GM12801 (cell line): Measurements from ENCODE around the gene SORL1.

ENCODE experiments used
- TF ChIP-seq, protein P1 (sequence below): IDR thresholded peaks from one replicate; pipeline ENCODE4 v1.5.1; 2011; ENCODE audit warnings: control low read depth; ENCODE audit not compliant: insufficient read length; ENCODE audit errors: extremely low read depth

Gene SORL1

DNA sequence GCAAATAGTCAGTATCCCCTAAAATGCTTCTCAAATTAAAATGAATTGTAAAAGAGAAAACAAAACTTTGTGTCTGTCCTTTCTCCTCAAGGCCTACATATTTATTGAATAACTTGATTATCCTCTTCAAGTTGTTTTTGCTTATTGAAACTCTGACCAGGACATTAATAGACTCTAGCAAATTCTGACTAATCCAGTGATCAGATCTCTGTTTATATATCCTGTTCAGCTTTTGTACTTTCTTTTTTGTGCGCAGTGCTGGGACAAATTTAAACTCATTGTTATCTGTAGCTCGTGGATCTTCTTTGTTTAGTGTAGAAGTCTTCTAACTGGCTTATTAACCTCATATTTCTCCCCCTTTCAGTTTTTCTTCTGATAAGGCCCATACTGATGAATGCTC is 140.6 kb downstream of the SORL1 start:
- TF ChIP-seq, protein P1, sequence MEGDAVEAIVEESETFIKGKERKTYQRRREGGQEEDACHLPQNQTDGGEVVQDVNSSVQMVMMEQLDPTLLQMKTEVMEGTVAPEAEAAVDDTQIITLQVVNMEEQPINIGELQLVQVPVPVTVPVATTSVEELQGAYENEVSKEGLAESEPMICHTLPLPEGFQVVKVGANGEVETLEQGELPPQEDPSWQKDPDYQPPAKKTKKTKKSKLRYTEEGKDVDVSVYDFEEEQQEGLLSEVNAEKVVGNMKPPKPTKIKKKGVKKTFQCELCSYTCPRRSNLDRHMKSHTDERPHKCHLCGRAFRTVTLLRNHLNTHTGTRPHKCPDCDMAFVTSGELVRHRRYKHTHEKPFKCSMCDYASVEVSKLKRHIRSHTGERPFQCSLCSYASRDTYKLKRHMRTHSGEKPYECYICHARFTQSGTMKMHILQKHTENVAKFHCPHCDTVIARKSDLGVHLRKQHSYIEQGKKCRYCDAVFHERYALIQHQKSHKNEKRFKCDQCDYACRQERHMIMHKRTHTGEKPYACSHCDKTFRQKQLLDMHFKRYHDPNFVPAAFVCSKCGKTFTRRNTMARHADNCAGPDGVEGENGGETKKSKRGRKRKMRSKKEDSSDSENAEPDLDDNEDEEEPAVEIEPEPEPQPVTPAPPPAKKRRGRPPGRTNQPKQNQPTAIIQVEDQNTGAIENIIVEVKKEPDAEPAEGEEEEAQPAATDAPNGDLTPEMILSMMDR, result no peak

DNA sequence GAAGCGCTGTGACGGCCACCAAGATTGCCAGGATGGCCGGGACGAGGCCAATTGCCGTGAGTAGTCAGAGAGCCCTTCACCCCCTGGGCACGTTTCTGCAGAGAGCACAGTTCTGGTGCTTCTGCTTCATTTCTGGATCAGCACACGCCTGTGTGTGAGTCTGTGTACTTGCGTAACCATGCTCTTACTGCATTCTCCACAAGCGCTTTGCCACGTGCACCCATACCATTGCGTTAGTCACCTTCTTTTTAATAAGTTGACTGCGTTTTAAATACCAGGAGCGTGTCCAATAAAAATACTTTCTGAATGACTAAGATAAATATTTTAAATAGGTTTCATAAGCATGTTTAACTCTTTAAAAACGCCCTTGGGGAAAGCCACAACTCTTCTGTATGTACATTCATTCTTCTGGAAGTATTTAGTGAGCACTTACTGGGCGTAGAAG is 143.6 kb downstream of the SORL1 start:
- TF ChIP-seq, protein P1, result no peak

DNA sequence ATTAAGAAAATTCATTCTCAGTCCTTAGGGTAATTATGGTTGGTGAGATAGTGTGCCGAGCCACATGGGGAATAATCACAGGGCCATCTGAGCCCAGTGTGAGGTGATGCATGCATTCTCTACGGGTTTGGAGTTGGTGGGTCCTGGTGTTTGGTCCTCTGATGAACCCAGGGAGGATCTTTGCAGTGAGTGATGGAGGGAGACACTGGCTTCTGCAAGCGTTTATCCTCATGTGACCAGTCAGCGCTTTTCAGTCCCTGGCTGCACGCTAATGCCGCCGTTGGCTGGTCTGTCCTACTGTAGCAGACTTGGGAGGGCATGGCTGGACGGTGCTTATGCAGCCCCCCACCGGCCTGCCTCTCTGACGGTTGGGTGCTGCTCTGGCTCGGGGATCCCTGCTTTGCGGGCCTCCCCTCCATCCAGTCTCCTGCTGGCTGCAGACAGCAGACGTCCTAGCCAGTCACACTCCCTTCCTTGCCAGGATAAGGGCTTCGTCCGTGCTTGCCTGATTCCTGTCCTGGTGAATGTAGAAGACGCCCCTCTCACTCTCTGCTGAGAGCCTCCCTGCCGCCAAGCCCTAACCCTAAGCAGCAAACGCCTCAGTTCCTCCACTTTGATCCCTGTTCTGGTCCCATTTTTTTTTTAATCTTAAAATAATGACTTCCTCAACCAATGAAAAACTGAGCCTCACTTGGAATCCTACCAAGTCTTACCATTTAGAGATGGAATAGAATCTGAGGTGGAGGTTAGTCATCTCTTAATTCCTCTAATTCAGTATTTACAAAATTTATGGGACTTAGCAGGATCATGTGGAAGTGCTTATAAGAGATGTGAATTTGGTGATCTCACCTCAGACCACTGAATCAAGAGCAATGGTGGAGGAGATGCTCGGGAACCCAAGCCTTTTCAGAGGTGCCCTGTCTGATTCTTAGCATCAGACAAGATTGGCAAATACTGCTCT is 144.4 kb downstream of the SORL1 start:
- TF ChIP-seq, protein P1, result no peak

DNA sequence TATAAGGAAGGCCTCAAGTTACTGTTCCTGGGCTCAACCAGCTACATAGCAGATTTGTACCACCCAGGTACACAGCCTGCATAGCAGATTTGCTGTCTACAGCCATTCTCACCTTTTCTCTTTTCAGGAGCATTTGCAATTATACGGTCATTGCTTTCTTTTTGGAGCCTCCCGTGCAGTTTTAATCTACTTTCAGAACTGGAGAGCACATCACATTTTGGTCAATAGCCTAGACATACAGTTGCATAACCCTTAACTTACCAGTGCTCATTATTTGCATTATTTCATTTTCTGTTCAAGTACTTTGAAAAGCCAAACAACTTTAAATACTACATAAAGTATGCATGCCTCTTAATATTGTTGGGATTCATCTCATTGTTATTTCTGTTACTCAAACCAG is 151.2 kb downstream of the SORL1 start:
- TF ChIP-seq, protein P1, result no peak

DNA sequence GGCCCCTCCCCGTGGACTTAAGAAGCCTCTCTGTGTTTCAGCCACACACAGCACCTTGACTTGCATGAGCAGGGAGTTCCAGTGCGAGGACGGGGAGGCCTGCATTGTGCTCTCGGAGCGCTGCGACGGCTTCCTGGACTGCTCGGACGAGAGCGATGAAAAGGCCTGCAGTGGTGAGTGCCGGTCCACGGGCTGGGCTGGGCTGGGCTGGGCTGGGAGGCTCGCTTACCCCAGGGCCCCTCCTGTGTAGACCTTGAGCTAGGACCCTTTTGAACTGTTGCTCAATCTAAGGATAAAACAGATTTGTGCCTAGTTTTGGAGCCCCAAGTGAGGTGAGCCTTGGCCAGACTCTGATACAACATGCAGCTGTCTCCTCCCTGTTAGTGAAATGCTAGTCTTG is 152.0 kb downstream of the SORL1 start:
- TF ChIP-seq, protein P1, result no peak

DNA sequence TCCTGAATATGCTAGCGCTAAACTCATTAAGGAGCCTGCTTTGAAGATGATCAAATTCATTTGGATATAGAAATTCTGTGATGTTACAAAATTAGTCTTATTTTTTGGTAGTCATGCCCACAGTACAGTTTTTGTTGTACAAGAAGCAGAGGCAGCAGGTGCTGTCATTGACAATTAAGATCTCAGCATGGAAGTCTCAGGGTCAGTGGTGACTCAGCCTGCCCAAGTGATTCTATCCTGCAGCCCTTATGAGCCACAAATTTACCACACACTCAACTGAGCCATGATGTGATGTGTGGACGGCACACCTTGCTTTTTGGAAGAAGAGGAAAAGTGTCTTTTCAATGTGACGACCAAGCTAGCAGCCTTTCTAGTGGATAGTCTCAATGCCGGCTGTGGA is 154.2 kb downstream of the SORL1 start:
- TF ChIP-seq, protein P1, result no peak

DNA sequence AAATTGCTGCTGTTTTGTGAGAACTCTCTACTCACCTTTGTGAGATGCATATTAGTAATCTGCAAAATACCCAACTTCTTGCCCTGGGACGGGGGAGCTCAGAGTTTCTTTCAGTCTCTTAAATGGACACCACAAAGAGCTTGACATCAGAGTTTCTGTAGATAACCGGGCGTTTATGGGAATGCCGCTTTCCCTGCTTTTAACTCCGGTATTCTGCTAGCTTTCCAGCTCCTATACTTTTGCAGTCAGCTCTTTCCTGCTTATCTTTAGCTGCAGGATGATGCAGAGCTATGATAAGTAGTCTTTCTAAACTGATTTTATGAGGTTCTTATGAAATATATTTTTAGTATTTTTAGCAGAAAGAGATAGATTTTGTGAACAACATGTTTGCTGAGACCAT is 155.2 kb downstream of the SORL1 start:
- TF ChIP-seq, protein P1, result no peak
